Type B pancreatic cell (in vitro differentiated cells): Measurements from ENCODE around the gene CAB39. TPM values are rescaled to one million over a fixed set of nuclear protein-coding genes. Genes with fewer than 3 reads are reported as not detected.
A peak's percentile ranks its signal among the peaks of the same experiment; 100 is the strongest.

Source experiments
- DNase-seq: peaks from one replicate; pipeline ENCODE4 v3.0.0; 2021; ENCODE audit warnings: mixed read lengths; ENCODE audit not compliant: unreplicated experiment; ENCODE audit errors: extremely low spot score
- H3K27ac Mint-ChIP-seq: 2 replicates; pipeline ENCODE4 v1.8.0; 2021; ENCODE audit warnings: mild to moderate bottlenecking, mixed read lengths
- H3K27me3 Mint-ChIP-seq: 2 replicates; pipeline ENCODE4 v1.8.0; 2021; ENCODE audit warnings: mixed read lengths
- H3K36me3 Mint-ChIP-seq: 2 replicates; pipeline ENCODE4 v1.8.0; 2021; ENCODE audit warnings: mixed read lengths
- H3K4me1 Mint-ChIP-seq: one replicate; pipeline ENCODE4 v1.8.0; 2021; ENCODE audit warnings: mixed read lengths; ENCODE audit not compliant: unreplicated experiment
- H3K4me3 Mint-ChIP-seq: 2 replicates; pipeline ENCODE4 v1.8.0; 2021; ENCODE audit warnings: mild to moderate bottlenecking, mixed read lengths
- H3K9me3 Mint-ChIP-seq: 2 replicates; pipeline ENCODE4 v1.8.0; 2021; ENCODE audit warnings: mixed read lengths
- CTCF ChIP-seq: fragments of 200-600 bp; sonication (generic); conservative IDR thresholded peaks from 2 replicates; pipeline ENCODE4 v1.5.0; 2021; ENCODE audit warnings: antibody characterized with exemption, mild to moderate bottlenecking
- total RNA-seq: library from RNA; stranded (reverse); gene quantifications from 2 replicates; pipeline ENCODE4 v1.2.1, GENCODE V29; 2021; ENCODE audit warnings: low replicate concordance

CAB39 gene
- total RNA-seq, 1 donor from 2014 or later, result 49.2 TPM

DNA sequence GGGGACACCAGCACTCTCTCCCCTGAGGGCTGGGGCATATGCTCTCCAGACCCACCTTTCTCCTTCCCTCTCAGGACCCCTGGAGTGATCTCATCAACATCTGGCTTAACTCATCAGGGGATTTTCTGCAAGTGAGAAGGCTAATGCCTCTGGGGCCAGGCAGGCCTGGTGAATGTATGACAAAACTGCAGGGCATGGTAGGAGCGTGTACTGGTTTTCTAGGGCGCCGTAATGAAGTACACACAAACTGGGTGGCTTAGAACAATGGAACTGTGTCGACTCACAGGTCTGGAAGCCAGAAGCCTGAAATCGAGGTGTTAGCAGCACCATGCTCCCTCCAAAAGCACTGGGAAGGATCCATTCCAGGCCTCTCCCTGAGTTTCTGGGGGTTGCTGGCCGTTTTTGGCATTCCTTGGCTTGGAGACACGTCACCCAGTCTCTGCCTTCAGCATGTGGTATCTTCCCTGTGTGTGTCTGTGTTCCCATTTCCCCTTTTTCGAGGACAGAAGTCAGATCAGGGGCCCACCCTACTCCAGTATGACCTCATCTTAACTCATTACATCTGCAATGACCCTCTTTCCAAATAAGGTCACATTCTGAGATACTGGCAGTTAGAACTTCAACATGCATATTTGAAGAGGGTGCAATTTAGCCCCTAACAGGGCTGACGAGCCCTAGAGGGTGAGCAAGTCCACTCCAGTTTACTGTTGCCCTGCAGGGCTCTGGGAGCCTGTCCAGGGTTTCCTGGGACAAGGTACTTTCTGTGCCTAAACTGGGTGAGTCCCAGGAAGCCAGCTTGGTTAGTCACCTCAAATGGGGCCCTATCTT is 45.5 kb upstream of the CAB39 start:
- Mint-ChIP-seq H3K36me3 (no peaks in the 10 kb centered on the region), H3K4me1 (peaks cover 47% of the 10 kb centered on the region), H3K27me3 (peaks cover 8% of the 10 kb centered on the region), H3K27ac (peak overlapping the region; percentile 55), H3K4me3 (no peak overlapping the region), H3K9me3 (peaks cover 5% of the 10 kb centered on the region)
- no peak for TF ChIP-seq CTCF
- no peak for DNase-seq

DNA sequence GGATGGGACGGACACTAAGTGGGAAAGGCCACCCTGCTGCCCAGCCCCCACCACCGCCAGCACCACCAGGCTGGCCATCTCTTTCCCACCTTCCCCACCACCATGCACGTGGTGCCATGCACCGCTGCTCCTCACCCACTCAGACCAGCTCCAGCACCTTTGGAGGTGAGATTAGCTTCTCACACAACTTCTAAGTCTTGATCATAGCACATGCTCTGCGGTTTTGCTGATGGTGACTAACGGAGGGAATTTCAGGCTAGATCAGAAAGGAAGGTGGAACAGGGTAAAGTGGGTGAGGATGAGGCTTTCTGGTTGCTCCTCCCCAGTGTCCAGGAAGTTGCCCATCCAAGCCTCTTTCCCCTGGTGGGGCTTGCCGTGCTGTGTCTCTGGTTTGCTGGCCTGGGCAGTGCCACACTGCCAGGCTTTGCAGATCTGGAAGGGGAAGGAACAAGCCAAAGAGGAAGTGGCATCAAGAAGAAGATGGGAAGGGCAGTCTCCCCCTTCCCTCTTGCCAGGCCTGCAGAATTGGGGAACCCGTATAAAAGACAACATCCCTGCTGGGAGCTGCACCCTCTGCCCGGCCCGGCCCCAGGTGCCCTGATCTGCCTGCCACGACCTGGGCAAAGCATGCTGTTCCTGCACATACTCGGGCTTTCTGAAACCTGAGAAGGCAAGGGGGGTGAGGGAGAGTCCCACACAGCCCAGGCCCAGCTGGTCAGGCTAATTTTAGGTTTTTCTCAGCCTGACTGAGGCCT is 44.3 kb upstream of the CAB39 start:
- no peaks in the 10 kb centered on the region for H3K36me3 Mint-ChIP-seq
- peaks cover 8% of the 10 kb centered on the region for H3K27me3 Mint-ChIP-seq
- peaks cover 47% of the 10 kb centered on the region for H3K4me1 Mint-ChIP-seq
- no peak for DNase-seq
- peak overlapping the region; percentile 10 for H3K27ac Mint-ChIP-seq
- H3K9me3 Mint-ChIP-seq, result peaks cover 5% of the 10 kb centered on the region
- no peak overlapping the region for H3K4me3 Mint-ChIP-seq
- TF ChIP-seq CTCF, result no peak

DNA sequence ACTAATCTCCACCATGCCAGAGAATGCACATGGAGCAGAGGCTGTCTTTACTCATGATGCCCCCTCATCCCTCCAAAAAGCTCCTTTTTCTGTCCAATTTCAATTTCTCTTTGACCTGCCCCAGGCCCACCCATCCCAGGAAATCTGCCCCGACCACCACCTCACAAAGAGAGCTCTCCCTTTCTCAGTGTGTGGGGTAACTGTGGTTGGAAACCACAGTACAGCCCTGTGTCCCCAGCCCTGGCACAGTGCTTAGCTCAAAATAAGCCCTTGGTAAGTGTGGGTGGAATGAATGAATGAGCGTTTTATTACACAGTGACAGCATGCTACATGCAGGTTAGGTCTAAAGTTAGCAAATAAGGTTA is 43.7 kb upstream of the CAB39 start:
- Mint-ChIP-seq H3K27ac (peak overlapping the region; percentile 10), H3K4me1 (peaks cover 47% of the 10 kb centered on the region), H3K36me3 (no peaks in the 10 kb centered on the region), H3K9me3 (peaks cover 5% of the 10 kb centered on the region), H3K4me3 (no peak overlapping the region), H3K27me3 (peaks cover 8% of the 10 kb centered on the region)
- no peak for DNase-seq
- TF ChIP-seq CTCF, result no peak

DNA sequence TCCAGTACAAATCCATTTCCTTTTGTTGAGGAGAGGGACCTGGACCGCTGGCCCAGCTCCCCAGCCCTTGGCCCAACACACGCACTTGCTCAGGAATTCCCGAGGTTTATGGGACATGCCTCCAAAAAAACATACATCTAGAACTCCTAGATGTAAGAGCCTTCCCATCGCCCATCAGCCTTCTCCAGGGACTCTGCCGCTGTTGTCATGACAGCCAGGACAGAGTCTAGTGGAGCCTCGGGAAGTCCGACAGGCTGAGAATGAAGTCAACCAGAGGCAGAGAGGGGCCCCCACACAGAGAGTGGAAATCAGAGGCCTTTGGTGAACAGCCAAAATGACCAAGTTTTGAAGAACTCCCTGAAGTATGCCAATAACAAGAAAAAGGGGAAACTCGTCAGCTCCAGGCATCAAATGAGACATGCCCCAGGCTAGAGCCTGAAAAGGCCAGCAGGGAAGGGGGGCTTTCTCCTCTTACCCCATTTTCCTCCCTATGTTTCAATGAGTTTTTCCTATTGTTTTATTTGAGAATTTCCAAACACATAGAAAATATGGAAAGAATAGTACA is 43.2 kb upstream of the CAB39 start:
- H3K9me3 Mint-ChIP-seq, result peaks cover 5% of the 10 kb centered on the region
- peak overlapping the region; percentile 61 for H3K27ac Mint-ChIP-seq
- H3K4me1 Mint-ChIP-seq, result peaks cover 47% of the 10 kb centered on the region
- TF ChIP-seq CTCF, result no peak
- no peak overlapping the region for H3K4me3 Mint-ChIP-seq
- H3K36me3 Mint-ChIP-seq, result no peaks in the 10 kb centered on the region
- H3K27me3 Mint-ChIP-seq, result peaks cover 8% of the 10 kb centered on the region
- no peak for DNase-seq

- Mint-ChIP-seq H3K4me3 (no peak overlapping the region), H3K9me3 (peaks cover 5% of the 10 kb centered on the region), H3K27me3 (peaks cover 4% of the 10 kb centered on the region), H3K4me1 (peaks cover 40% of the 10 kb centered on the region), H3K36me3 (no peaks in the 10 kb centered on the region), H3K27ac (peak overlapping the region; percentile 77)
- no peak for TF ChIP-seq CTCF
- no peak for DNase-seq
Measured at GRCh38 chr2:230671117-230671516, 41.5 kb upstream of the CAB39 start.
